ENCODE data around the gene PRR14.

DNA sequence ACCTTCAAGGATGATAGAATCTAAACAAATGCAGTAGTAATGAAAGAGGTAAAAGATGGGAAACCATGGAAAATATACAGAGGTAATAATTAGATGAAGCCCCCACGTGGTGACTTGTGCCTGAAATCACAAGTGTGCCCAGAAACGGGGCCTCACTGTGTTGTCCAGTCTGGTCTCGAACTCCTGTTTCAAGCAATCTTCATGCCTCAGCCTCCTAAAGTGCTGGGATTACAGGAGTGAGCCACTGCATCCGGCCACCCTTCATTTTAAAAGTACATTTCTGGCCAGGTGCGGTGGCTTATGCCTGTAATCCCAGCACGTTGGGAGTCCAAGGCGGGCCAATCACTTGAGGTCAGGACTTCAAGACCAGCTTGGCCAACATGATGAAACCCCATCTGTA is 14.2 kb upstream of the PRR14 start:
- TF ChIP-seq POLR2A (IDR thresholded peaks at IDR 0.05; ENCODE audit: low read length) (no peak), GATA1 (IDR thresholded peaks at IDR 0.05; ENCODE audit: low read depth, low read length) (no peak)
